CD4-positive, alpha-beta T cell treated with Interleukin-15 for 4 hours (primary cell): ENCODE data around the gene XKR3.
"Not testable (repeated sequence)": the region's sequence is repeated elsewhere in the genome, so short reads cannot be mapped to it uniquely, and the experiment has no call there.

ENCODE experiments used
- DNase-seq: peaks from one replicate; pipeline ENCODE4 v3.0.0-alpha.2; 2020; ENCODE audit warnings: low spot score

The XKR3 gene

DNA sequence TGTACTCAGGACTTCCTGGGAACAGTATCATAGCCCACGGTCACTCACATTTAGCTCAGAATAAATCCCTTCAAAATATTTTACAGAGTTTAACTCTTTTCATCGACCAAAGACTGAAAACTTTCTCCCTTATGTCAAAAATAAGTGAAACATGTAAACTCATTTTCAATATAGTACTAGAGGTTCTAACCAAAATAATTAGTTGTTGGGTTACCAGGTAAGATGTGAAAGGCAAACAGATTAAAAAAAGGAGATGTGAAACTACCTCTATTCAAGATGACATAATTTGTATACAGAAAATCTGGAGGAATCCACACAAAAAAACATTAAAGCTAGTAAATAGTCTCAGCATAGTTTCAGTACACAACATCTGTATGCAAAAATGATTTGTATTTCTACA, 20.3 kb downstream of the XKR3 start:
- DNase-seq, result no peak

DNA sequence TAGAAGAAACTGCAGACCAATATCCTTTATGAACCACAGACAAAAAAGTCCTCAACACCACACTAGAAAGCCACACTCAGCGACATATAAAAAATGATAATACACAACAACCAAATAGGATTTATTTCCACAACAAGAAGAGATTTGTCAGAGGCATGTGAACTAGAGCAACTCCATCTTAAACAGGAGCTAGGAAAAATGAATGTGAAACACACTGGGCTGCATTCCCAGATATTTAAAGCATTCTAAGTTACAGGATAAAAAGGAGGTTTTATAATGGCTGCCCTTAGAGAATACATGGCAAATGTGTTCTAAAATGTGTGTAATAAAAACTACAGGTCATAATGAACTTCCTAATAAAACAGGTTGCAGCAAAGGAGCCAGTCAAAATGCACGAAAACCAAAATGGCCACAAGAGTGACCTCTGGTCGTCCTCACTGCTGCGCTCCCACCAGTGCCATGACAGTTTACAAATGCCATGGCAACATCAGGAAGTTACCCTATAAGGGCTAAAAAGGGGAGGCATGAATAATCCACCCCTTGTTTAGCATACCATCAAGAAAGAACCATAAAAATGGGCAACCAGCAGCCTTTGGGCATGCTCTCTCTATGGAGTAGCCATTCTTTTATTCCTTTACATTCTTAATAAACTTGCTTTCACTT, 21.8 kb downstream of the XKR3 start:
- no peak for DNase-seq

GRCh38 chr22:16801571-16801970, 23.6 kb downstream of the XKR3 start:
- DNase-seq, result no peak

- DNase-seq, result no peak
These were observed 24.1 kb downstream of the XKR3 start for GRCh38 chr22:16801088-16801487.

DNA sequence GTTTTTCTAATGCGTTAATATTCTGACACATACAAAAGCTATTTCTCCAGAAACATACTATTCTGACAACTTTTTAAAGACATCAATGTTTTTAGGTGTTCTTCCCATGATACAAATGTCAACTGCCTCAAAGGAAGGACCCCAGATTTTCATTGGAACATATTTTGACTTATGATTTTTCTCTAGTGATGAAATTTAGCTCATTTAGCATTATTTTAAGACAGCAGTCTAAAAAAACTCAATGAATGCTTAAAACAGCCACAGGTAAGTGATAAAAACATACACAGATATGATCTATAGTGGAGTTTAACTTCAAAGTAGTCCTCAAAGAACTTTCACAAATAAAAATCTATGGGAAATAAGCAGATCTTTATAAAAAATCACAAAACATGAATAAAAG, 24.9 kb downstream of the XKR3 start:
- DNase-seq, result no peak

DNA sequence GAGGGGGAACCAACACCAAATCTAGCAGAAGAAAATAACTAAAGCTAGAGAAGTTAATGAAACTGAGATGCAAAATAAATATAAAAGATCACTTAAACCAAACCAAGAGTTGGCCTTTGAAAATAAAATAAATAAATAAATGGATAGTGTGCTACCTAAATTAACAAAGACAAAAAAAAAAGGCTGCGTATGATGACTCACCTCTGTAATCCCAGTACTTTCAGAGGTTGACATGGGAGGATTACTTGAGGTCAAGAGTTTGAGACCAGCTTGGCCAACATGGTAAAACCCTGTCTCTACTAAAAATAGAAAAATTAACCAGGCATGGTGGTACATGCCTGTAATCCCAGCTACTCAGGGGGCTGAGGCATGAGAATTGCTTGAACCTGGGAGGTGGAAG, 29.7 kb downstream of the XKR3 start:
- not testable (repeated sequence) for DNase-seq

DNA sequence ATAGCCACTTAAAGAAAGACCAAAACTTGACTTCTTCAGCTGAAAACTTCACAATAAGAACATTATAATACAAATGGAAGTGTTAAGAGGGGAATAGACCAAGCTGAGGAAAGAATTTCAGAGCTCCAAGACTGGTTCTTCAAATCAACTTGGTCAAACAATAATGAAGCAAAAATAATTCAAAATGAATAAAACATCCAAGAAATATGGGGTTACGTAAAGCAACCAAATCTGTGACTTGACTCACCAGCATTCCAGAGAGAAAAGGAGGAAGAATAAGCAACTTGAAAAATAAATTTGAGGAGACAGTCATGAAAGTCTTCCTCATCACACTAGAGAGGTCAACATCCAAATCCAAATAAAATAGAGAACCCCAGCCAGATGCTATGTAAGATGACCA, 31.4 kb downstream of the XKR3 start:
- DNase-seq, result no peak

DNA sequence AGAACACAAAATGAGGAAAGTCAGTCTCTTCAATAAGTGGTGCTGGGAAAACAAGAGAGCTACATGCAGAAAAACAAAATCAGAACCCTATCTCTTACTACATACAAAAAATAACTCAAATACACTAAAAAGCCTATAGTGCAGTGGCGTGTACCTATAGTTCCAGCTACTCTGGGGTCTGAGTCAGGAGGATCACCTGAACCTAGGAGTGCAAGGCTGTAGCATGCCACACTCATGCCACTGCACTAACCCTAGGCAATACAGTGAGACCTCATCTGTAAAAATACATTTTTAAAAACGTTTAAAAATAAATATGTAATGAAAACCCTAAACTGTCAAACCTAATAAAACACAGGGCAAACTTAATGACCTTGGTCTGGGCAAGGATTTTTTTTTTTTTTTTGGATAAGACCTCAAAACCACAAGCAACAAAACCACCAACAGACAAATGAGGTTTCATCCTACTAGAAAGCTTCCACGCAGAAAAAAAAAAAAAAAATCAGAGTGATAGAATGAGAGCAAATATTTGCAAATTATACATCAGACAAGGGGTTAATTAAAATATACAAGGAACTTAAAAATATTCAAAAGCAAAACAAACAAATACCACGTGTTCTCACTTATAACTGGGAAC, 35.2 kb downstream of the XKR3 start:
- DNase-seq, result no peak

DNA sequence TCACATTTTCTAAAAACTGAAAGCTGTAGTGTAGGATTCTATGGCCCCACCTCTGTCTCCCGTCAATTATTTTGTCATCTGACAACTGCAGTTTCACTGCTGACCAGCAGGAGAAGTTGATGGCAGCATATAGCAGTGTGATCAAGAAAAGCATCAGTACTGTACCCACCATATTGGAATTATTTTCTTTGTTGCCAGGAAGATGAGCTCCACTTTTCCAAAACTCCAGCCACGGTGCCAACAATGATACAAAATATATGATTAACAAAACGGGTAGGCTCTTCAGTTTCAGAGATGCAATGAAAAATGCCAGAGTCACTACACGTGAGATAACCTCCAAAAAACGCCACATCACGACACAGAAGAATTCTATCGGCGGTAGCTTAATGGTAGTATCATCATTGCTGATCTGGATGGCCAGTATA, 41.3 kb downstream of the XKR3 start:
- DNase-seq, result no peak

GRCh38 chr22:16783453-16783852, 41.8 kb downstream of the XKR3 start:
- DNase-seq, result no peak

- no peak for DNase-seq
These were observed 43.4 kb downstream of the XKR3 start for GRCh38 chr22:16781764-16782329.

DNA sequence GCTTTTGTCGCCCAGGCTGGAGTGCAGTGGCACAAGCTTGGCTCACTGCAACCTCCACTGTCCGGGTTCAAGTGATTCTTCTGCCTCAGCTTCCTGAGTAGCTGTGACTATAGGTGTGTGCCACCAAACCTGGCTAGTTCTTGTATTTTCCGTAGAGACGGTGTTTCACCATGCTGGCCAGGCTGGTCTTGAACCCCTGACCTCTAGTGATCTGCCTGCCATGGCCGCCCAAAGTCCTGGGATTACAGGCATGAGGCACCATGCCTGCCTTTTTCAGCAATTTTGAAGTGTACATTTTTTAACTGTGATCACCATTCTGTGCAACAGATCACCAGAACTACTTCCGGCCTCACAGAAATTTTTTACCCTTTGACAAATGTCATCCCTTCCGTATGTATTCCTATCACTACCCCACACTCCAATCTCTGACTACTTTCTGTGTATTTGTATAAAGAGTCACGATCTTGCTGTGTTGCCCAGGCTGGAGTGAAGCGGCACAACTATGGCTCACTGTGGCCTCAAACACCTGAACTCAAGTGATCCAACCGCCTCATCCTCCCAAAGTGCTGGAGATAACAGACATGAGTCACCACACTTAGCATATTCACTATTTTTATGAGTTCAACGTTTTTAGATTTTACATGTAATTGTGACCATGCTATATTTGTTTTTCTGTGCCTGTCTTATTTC, 44.0 kb downstream of the XKR3 start:
- no peak for DNase-seq

GRCh38 chr22:16777284-16777924, 47.8 kb downstream of the XKR3 start:
- no peak for DNase-seq

- DNase-seq, result no peak
These were observed 49.1 kb downstream of the XKR3 start for GRCh38 chr22:16776080-16776479.

GRCh38 chr22:16774911-16775500, 50.2 kb downstream of the XKR3 start:
- no peak for DNase-seq

DNA sequence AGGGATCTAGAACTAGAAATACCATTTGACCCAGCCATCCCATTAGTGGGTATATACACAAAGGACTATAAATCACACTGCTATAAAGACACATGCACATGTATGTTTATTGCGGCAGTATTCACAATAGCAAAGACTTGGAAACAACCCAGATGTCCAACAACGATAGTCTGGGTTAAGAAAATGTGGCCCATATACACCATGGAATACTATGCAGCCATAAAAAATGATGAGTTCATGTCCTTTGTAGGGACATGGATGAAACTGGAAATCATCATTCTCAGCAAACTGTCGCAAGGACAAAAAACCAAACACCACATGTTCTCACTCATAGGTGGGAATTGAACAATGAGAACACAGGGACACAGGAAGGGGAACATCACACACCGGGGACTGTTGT, 53.6 kb downstream of the XKR3 start:
- DNase-seq, result not testable (repeated sequence)

DNA sequence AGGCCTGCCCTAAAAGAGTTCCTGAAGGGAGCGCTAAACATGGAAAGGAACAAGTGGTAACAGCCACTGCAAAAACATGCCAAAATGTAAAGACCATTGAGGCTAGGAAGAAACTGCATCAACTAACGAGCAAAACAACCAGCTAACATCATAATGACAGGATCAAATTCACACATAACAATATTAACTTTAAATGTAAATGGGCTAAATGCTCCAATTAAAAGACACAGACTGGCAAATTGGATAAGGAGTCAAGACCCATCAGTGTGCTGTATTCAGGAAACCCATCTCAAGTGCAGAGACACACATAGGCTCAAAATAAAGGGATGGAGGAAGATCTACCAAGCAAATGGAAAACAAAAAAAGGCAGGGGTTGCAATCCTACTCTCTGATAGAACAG, 57.3 kb downstream of the XKR3 start:
- DNase-seq, result not testable (repeated sequence)

- not testable (repeated sequence) for DNase-seq
These were observed 63.0 kb downstream of the XKR3 start for GRCh38 chr22:16762224-16762623.

DNA sequence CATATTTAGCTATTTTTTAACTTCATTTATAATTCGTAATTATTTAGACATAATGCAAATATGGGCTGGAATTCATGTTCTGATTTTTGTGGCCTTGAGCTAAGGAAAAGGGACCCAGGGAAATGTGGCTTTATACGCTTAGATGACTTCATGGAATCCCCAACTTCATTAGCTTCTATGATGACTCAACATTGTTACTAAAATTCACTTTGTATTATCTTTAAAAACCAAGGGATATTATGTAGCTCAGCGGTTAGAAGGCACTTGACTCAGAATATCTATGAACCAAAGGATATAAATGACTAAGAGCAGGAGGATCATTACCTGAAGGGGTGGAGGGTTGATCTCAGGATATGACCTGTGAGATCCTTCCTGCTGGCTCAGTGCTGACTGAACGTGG, 64.8 kb downstream of the XKR3 start:
- not testable (repeated sequence) for DNase-seq

DNA sequence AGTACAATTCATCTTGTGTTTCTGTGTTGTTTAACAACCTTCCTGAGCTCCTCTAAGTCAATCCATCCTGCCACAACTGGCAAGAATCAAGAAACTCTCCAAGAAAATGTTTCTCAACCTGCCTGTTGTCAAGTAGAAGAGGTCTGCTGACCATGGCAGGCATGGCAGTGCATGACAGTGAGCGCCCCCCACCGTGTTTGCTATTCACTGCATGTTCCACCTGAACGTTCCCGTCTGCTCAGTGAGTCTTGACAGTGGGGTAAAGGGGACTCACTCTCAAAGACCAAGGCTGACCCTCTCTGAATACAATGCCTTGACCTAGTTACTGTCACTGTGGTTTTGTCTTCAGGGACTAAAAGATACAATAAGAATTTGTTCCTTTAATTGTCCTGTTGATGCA, 75.9 kb downstream of the XKR3 start:
- DNase-seq, result not testable (repeated sequence)

DNA sequence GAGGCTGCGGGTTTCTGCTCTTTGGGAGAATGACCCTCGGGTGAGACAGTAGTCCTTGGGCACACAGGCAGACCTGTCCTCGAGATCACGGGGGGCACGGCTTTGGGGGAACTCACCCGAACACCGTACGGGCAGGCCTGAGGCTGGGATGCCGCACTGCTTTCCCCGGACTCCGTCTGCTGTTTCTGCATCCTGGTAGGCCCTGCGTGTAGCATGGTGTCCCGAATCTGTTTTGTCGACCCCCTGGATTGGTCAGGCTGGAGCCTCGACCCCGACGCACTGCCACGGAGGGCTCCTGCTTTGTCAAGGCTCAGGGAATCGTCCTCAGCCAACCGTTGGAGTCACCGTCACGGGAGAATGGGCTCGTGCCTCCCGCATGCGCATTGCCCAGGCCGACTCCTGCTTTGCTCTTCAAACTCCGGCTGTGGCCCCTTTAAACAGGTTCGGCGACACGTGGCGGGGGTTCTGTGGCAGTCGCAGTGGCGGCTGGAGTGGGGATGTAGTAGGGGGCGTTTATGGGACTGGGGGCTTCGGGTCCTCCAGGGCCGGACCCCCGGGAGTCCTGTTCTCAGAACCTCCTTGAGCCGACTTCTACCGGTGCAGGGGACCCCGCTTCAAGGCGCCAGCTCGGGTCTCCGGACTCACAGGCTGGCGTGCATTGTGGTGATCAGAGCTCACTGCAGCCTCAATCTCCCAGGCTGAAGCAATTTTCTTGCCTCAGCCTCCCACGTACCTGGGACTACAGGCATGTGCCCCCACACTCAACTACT, 76.9 kb downstream of the XKR3 start:
- not testable (repeated sequence) for DNase-seq
